Daoy (cell line): ENCODE data around the gene PROM1. TPM values are rescaled to one million over a fixed set of nuclear protein-coding genes. Genes with fewer than 3 reads are reported as not detected.

Experiments used
- DNase-seq: peaks from one replicate; pipeline ENCODE4 v3.0.0-alpha.2; 2015; ENCODE audit warnings: low read depth
- total RNA-seq: library from RNA; depleted of rRNA; stranded (reverse); fragments of >200 nt; shearing (Covaris generic); gene quantifications from 2 replicates; pipeline ENCODE4 v1.2.3, GENCODE V29; 2014

PROM1 gene
- total RNA-seq, 1 experiment from 2014 or later = 0.57 TPM

- no peak for DNase-seq
Measured at GRCh38 chr4:15948826-15949225, 135.0 kb downstream of the PROM1 start.

DNA sequence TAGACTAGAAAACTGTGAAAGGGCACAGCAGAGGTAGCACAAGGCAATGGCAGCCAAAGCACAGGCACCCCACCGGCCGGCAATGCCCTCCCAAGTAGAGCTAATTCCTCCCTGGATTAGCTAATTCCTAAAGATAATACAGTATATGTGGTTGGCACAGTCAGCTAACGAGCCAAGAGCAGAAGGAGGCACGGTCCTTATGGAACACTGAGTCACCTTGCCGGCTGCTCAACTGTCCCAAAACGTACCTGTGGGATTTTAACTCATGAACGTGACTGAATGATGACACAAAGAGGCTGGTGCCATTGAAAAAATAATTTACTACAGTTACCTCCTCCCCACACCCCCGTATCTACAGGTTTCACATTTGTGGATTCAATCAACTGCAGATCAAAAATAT is 136.1 kb downstream of the PROM1 start:
- DNase-seq = no peak

- no peak for DNase-seq
Measured at GRCh38 chr4:15945516-15945915, 138.3 kb downstream of the PROM1 start.

DNA sequence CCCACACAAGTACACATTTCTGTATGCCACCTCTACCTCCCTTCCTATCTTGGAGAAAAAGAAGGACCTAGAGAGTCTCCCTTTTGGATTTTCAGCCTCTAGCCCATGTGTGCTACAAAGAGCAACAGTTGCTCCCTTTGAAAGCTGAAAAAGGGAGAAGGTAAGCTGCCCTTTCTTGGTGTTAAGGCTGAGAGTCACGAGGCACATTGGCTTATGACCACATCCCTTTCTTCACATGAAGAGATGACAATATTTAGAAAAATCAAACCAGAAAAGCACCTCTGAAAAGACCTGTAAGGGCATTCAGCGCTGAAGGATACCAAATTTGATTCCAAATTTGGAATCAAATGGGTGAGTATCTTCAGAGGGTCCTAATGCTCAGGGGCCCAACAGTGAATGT is 138.9 kb downstream of the PROM1 start:
- no peak for DNase-seq

DNA sequence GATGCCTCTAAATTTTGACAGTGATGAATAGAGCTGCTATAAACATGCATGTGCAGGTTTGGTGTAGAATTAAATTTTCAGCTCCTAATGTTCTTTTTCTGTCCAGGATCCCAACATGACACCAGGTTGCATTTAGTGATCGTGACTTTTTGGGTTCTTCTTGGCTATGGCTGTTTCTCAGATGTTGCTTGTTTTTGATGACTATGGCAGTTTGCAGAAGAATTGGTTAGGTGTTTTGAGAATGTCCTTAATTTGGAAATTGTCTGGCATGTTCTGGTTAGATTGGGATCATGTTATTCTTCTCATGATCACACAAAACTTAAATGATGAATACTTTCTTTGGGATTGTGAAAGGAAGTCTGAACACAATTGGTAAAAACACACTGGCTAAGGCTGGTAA is 141.5 kb downstream of the PROM1 start:
- DNase-seq = no peak

GRCh38 chr4:15938640-15939039 is 145.2 kb downstream of the PROM1 start, which contains the start of gene FGFBP1:
TSS of gene FGFBP1 (minus strand) at chr4:15938740. CDS start at chr4:15936632, 2,108 bp downstream.
- DNase-seq = no peak

DNA sequence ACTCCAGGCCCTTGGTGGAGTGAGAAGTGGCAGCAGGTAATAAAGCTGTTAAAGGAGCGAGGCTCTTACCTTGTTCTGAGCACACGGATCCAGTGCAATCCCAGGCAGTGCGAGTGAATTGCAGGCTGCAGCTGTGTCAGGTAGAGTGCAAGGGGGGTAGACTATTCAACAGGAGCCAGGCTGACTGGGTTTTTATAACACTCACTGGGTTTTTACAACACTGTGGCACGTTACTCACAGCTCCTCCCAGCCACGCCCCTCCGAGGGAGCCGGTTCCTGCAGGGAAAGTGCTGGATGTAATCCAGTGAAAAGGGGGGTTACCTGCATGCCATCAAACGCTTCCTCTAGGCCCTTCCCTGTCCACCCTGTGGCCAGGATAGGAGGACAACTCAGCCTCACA is 145.6 kb downstream of the PROM1 start:
- DNase-seq = peak; percentile 33

DNA sequence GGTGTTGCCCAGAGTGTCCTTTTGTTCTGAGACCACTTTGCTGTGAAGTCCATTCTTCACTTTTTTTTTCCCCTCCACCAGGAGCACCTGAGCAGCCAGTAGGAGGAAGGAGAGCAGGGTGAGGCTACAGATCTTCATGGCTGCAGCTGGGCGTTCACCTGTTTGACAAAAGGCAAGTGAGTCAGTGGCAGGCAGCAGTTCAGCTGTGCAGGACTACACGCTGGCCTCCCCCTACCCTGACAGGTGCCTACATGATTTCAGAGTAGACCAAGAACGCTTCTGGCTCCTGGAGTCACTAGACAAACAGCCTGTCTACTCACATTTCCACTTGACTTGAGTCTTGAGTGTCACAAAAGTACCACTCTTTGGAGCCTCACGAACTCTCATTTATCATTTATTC is 147.3 kb downstream of the PROM1 start:
- DNase-seq = no peak

- DNase-seq = no peak
Measured at GRCh38 chr4:15935504-15936402, 148.1 kb downstream of the PROM1 start.

DNA sequence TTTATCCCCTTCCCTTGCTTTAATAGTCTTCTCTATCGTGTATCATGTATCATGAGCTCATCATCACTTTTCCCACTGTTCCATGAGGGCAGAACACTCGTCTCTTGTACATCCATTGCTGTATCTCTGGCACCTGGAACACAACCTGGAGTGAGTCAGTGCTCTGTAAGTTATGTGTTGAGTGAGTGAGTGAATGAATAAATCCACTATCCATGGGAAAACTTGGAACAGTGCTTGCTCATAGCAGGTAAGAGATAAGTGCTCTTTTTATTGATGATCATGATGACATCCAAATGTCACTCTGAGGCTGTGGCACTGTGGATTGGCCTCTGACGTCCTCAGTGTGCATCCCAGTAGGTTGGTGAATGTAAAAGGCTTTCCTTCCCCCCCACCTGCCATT is 149.6 kb downstream of the PROM1 start:
- no peak for DNase-seq

DNA sequence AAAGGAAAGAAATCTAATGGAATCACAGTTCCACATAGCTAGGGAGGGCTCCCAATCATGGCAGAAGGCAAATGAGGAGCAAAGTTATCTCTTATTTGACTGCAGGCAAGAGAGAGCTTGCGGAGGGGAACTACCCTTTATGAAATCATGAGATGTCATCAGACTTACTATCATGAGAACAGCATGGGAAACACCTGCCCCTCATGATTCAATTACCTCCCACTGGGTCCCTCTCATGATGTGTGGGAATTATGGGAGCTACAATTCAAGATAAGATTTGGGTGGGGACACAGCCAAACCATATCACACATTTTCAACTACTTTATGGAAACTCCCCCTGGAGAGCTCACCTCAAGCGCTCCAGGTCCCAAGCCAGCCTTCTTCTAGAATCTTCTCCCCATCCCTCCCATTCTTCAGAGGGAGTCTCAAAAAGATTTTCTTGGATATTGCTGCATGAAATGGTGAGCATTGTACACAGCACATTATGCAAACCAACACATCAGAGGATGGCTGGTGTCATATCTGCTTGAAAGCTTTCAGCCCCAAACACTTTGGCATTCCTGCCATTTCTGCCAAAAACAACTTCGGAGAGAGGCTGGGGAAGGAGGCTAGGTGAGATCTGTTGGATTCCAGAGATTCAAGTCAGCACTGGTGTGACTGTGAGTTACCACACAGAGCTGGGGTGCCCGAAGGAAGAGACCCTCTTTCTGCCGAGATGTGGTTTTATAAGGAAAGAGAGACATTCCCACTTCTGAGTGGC is 152.2 kb downstream of the PROM1 start:
- no peak for DNase-seq

- DNase-seq = no peak
Measured at GRCh38 chr4:15930314-15930713, 153.5 kb downstream of the PROM1 start.

- DNase-seq = no peak
Measured at GRCh38 chr4:15929540-15929939, 154.3 kb downstream of the PROM1 start.

DNA sequence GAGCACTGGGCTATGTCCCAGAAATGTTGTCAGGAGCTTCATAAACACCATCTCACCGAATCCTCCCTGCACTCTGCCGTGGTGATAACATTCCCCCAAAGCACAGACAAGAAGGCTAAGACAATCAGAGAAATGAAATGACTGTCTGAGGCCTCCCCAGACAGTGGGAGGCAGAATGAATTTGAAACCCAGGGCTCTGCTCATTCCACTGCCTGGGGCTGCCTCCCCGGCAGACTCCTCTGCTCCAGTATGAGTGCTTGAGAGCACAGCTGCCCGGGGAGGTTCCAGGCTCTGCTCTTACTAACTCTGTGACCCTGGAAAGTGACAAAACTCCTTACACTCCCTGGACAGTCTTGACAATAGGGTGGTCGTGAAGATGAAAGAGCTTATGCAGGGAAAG is 154.9 kb downstream of the PROM1 start:
- DNase-seq = no peak

DNA sequence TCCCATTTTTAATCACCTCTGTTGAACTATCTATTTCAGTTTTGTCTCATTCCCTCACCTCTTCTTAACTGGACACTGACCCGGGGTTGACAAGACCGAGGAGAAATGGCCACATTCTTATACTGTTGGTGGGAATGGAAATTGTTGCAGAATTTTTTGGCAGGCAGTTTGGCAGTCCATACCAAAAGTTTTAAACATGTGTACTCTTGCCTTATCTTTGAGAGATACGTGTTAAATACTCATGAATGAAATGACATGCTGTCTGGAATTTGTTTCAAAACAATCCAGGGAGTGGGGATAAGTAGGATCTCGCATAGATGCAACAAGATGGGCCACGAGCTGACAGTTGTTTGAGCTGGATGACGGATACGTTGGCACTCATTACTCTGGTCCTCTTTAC is 157.3 kb downstream of the PROM1 start:
- DNase-seq = no peak

DNA sequence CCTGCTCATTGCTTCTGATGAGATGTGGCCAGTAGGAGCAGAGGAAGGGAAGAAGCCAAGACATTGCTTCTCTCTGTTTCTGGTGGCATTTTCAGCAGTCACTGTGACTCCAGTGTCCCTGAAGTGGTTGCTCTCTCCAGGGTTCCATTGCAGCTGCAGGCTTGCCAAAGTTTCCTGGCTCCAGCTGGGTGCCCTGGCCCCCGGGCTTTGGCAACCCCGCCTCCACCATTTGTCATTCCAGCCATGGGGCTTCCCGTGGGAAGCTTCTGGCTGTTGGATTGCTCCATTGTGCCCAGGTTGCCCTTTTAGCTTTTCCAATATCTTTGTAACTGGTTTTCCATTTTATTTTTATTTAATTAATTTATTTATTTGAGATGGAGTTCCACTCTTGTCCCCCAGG is 158.0 kb downstream of the PROM1 start:
- no peak for DNase-seq

GRCh38 chr4:15921592-15921932 is 162.3 kb downstream of the PROM1 start:
- no peak for DNase-seq

DNA sequence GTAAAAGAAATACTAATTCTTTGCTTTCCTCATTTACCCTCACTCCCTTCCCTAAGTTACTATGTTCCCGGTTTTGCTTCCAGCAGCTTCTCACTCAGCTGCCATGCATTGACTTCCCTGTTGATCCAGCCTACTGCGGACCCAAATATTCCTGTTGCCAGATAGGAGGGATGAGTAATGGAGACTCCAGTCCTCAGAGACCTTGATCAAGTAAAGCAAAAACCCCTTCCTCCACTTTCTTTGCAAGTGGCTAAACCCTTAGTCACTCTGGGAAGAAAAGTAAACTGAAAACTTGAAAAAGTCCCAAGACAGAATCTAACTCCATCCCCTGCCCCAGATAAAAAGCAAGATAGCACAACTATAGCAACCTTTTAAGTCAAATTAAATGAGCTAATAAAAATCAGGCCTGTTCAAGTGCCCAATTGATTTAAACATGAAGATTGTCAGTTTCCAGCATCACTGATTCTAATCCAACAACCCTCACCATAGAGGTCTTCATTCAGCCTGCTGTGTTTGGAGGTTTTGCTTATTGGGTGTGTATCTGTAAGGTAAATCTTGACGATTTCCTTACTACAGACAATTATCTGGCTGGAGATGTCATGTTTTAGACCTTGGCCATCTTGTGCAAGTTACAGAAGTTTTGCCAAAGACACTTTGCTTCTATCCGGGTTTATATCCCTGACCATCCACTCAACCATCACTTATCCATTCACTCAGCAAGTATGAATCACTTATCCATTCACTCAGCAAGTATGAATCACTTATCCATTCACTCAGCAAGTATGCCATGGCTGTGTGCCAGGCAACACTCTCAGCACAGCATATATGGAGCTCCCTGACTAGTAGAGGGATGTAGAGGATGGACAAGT is 162.9 kb downstream of the PROM1 start:
- DNase-seq = peak; percentile 95

- DNase-seq = no peak
Measured at GRCh38 chr4:15918484-15919129, 165.2 kb downstream of the PROM1 start.
